SH-SY5Y (cell line): Measurements from ENCODE around the gene CDKN1C.

Source experiments
- GATA2 ChIP-seq: IDR thresholded peaks from 2 replicates; pipeline ENCODE4 v1.6.1; 2011; ENCODE audit warnings: mild to moderate bottlenecking, low read depth, low read length
- GATA3 ChIP-seq: IDR thresholded peaks from 2 replicates; pipeline ENCODE4 v1.6.1; 2011; ENCODE audit warnings: low read depth, mild to moderate bottlenecking, low read length, moderate library complexity

DNA sequence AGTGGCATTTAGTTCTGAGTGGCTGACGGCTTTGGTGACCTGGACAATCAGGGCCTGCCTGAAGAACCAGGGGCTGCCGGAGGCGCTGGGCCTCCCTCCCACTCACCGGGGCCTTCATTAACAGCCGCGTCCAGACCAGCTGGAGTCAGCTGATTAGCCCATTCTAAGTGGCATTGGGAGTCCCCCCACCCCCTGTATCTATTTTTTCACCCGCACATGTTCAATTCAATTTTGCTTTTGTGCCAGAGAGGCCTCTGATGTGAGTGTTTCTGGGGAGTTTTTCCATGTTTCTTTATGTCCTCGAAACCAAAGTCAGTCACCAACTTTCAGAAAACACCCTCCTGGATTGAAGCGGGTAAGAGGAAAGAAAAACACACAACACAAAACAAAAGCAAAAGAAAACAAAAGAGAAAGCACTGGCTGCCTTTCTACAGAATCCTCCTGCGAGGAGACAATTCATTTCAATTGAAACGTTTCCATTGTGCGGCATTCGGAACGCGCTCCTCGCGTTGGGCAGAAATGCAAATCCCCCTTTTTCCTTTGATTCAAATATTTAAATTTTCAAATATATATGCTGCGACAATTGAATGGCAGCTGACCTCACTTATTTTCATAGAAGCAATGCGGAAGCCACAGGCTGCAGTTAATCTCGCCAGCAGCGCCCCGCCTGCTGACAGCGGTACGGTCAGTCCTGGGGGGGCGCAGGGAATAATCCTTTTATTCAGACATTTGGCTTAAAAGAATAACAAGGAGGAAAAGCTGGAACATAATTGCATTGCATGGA lies 17.7 kb downstream of the CDKN1C start:
- TF ChIP-seq GATA2 (no peak), GATA3 (no peak)
